ENCODE data around the gene GLIS2.

Gene GLIS2

GRCh38 chr16:4371357-4372000 is 55.6 kb downstream of the GLIS2 start, which contains the start of gene VASN:
Gene VASN, plus strand, starts transcription at chr16:4371848. Its CDS starts 9,030 bp downstream, at chr16:4380878.
- DNase-seq (ENCODE audit: low read depth), result no peak

GRCh38 chr16:4372001-4372577 is 56.2 kb downstream of the GLIS2 start:
- DNase-seq (ENCODE audit: low read depth), result no peak

- no peak for DNase-seq (ENCODE audit: low read depth)
These were observed 56.9 kb downstream of the GLIS2 start for GRCh38 chr16:4372578-4373355.

- DNase-seq (ENCODE audit: low read depth), result no peak
These were observed 57.6 kb downstream of the GLIS2 start for GRCh38 chr16:4373356-4373908.

- DNase-seq (ENCODE audit: low read depth), result peak; percentile 88
These were observed 58.3 kb downstream of the GLIS2 start for GRCh38 chr16:4373909-4374742.

GRCh38 chr16:4375717-4376116 is 59.9 kb downstream of the GLIS2 start:
- no peak for DNase-seq (ENCODE audit: low read depth)

GRCh38 chr16:4376126-4376892 is 60.4 kb downstream of the GLIS2 start:
- peak; percentile 81 for DNase-seq (ENCODE audit: low read depth)

GRCh38 chr16:4376893-4377572 is 61.2 kb downstream of the GLIS2 start:
- DNase-seq (ENCODE audit: low read depth), result no peak

- no peak for DNase-seq (ENCODE audit: low read depth)
These were observed 61.8 kb downstream of the GLIS2 start for GRCh38 chr16:4377573-4378154.

GRCh38 chr16:4378161-4378666 is 62.3 kb downstream of the GLIS2 start:
- no peak for DNase-seq (ENCODE audit: low read depth)

- DNase-seq (ENCODE audit: low read depth), result no peak
These were observed 63.3 kb downstream of the GLIS2 start for GRCh38 chr16:4378999-4379690.

- DNase-seq (ENCODE audit: low read depth), result no peak
These were observed 64.5 kb downstream of the GLIS2 start for GRCh38 chr16:4380119-4381063.

GRCh38 chr16:4381072-4381934 is 65.4 kb downstream of the GLIS2 start:
- DNase-seq (ENCODE audit: low read depth), result no peak

- DNase-seq (ENCODE audit: low read depth), result no peak
These were observed 66.3 kb downstream of the GLIS2 start for GRCh38 chr16:4381935-4382794.

GRCh38 chr16:4382795-4383357 is 67.0 kb downstream of the GLIS2 start:
- DNase-seq (ENCODE audit: low read depth), result no peak

Measured in stromal cell of bone marrow (primary cell).